GM18511 (cell line): Measurements from ENCODE around the gene ZP2.
"Not testable (repeated sequence)": the region's sequence is repeated elsewhere in the genome, so short reads cannot be mapped to it uniquely, and the experiment has no call there.

ENCODE experiments used
- ATAC-seq: cut with Tn5 transposase; IDR thresholded peaks from one replicate; pipeline ENCODE4 v1.9.1; 2021; ENCODE audit warnings: mild to moderate bottlenecking, moderate library complexity; ENCODE audit not compliant: unreplicated experiment

The ZP2 gene

DNA sequence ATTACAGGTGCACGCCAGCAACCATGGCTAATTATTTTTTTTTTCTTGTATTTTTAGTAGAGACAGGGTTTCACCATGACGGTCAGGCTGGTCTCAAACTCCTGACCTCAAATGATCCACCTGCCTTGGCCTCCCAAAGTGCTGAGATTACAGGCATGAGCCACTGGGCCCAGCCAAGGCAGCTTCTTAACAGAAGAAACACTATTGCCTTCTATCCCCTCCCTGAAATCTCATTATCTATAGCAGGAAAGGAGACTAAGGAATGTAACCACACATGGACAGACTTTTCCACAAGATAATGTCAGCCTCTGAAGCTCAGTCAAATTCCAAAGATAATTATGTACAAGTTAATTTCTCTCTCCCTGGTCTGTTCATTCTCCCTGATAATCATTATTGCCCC lies 5.7 kb upstream of the ZP2 start:
- no peak for ATAC-seq

DNA sequence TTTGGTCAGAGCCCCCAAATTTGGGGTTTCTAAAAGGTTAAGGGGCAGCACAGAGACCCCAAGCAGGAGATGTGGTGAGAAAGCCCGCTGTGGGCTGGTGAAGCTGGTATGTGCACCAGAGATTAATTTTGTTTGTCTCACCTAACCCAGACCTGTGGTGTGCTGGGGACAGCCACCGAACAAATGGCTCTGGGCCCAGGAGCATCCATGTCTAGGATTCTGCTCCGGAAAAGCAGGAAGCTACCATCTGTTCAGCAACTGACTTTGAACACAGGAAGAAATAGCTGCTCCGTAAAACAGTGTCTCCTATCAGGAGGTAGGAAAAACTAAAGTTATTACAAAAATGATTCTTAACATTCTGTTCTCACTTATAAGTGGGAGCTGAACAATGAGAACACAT lies 2.7 kb upstream of the ZP2 start:
- no peak for ATAC-seq

DNA sequence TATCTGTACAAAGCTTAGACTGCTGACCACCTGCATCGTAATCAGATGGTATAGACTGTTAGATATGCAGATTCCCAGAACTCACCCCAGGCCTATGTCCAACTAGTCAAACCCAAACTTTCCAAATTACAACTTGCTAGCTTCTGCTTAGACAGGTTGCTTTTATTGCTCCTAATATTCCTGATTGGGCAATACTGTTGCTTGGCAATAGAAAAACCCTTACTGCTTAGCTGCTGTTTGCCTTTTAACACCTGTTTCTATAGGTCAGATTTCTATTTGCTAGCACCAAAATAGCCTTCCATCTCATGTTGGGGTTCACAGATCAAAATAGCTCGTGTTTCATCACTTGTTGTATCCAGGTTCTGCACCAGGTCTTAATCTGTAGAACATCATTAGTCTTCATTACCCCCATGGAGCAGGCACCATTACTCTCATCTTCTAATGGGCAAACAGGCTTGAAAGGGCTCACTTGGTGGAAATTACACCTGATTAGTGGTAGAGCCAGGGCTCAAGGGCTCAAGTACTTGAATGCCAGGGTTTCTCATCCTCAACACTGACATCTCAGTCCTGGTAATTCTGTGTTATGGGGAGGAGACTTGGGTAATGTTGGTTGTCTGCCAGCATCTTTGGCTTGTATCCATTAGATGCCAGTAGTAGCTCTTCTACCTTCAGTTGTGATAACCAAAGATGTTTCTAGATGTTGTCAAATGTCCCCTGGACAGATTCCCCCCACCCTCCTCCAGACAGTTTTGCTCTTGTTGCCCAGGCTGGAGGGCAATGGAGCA lies 2.7 kb downstream of the ZP2 start:
- ATAC-seq: no peak

DNA sequence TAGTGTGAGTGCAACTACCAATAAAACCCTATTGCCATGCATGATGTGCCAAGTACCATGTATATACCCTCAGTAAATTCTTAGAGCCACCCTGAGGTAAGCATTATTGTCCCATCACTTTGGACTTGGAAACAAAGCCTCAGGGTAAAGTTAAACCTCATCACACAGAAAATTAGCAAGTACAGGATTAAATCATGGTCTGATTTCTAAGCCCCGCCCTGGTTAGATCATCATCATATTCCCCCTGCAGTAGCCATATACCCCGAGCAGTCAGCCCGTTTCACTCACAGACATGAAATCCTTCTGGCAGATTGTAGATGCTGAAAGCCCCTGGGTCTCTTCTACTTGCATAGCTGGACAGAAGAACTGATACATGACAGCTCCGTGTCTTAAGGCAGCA lies 4.8 kb downstream of the ZP2 start:
- no peak for ATAC-seq

DNA sequence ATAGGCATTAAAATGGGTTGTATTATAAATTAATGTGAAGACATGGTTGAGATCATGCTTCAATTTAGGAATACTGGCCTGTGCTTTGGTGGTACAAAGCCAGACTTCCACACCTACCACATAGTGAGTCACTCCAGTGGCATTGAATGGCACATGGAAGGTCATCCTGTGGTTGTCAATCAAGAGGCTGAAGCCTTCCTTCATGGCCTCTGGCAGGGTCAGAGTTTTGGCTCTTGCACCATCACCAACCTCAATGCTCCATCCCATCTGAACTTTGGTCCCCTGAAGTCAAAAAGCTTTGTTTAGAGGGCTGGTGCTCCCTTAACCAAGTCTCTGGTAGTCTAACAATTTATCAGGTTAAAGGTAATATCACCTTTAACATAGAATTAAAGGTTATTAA lies 6.1 kb downstream of the ZP2 start:
- no peak for ATAC-seq

DNA sequence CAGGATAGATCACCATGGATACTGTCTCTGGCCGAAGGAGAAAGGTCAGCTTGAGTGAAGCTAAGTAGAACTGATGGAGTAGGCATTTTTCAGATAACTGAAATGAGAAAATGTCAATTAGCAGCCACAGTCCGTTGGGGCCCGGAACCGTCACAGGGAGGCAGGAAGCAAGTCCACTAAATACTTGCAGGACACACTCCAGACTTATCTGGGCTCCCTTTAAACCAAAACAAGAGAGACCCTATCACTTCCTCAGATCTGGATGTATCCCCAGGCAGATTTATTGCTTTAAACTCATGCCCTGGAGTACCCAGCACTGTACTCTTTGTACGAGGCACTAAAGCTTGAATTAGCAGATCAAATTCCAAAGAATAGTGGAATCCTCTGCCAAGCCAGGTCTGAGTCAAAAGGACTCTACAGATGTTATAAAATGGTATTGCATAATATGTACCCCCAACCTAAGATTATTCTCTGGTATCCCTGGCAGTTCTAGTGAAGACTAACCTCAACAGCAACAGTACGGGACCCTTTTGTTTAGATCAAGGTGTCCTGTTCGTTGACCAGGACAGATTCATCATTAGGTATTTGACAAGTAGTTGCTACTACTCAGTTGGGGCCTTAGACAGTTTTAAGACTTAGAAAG lies 8.1 kb downstream of the ZP2 start:
- no peak for ATAC-seq

DNA sequence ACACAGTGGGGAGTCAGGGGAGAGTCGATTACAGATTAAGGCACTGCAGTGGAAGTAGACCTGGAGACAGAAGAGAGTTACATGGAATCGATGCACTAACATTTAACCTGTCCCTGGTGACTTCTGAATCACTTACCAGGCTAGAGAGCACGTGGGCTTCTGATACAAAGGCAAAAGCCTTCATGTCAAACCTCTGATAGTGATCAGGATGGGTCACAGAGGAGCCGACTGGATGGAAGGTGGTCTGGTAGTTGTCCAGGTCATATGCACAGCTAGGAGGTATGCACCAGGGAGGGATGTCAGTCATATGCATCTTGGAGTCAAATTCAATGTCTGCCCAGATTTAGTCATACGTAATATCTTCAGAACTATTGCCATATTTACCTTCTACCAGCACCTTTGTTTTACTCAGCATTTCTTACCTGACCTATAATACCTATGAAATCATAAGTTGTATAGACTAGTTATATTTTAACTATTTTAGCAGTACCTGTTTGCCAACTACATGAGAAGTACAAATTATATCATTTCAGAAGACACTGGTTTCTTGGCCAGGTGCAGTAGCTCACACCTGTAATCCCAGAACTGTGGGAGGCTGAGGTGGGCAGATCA lies 11.7 kb downstream of the ZP2 start:
- ATAC-seq: no peak

DNA sequence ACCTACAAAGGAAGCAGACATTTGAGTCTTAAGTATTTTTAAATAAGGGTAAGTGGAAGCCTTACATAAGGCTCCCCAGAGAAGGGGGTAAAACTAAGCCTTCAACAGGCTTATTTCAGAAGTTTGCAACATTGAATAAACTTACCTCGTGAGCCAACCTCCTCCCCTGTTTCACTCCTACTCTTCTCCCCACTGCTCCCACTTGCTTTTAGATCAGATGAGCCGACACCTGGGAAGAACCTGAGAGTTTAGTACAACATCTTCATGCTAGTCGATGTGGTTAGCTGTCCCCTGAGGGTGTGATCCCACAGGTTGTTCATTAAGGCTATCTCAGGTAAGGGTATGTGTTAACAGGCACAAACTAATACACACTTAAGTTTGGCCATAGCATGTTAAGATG lies 13.8 kb downstream of the ZP2 start:
- ATAC-seq: no peak

DNA sequence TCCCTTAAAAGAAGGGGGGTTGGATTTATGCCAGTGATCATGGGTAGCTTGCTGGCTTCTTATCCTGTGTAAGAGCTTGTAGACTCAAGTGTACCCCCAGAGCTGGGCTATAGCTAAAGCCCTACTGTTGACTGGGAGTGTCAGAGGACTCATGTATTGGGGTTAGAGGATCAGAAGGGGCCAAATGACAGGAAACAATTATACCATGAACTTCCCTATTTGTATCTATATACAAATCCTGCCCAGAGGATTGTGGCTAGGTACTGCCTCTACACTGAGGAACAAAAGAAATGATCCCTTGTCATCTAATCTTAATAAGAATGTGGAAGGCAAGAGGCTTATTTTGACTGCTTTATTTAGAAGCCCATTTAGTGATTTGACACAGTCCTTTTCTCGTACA lies 14.3 kb downstream of the ZP2 start:
- no peak for ATAC-seq

DNA sequence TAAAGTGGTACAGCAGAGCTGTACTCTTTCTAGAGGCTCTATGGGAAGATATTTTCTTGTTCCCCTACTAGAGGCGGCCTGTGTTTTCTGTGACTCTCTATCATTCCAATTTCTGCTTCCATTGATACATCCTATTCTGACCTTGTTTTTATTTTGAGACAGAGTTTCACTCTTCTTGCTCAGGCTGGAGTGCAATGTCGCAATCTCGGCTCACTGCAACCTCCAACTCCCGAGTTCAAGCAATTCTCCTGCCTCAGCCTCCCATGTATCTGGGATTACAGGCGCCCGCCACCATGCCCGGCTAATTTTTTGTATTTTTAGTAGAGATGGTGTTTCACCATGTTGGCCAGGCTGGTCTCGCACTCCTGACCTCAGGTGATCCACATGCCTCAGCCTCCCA lies 16.0 kb downstream of the ZP2 start:
- not testable (repeated sequence) for ATAC-seq

DNA sequence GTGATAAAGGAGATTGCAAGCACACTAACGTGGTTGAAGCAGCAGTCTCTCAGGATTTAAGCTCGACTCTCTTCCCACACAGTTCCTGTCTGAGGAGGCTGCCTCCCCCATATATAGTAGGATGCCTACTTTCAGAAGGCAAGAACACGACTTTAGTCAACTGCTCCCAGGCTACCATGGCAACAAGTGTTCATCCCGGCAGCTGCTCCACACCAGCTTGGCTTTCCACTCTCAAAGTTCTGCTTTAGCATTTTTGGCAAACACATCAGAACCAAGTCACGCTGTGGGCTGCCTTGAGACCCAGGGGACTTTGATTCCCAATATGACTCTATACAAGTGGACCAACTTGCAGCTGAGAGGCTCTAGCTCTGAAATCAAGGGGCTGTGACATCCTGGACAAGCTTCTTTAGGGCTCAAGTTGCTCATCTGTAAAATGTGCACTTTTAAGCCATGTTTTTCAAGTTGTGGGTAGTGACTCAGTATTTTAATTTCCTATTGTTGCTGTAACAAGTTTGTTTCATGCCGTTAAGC lies 16.5 kb downstream of the ZP2 start:
- ATAC-seq: no peak

DNA sequence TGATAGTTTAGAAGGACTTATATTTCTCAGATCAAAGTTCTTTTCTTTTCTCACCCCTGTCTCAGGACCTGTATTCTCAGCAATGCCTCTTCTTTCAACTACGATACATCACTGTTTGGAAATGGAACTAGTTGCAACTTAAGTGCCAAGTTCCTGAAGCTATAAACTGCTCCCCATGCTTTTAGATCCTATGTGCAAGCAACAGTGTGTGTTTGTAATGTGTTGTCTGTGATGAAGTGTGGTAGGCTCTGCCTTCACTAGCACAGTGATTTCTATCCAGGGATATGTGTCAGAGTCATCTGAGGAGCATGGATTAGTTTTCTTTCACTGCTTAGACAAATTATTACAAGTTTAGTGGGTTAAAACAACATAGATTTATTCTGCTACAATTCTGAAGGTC lies 18.4 kb downstream of the ZP2 start:
- ATAC-seq: no peak

DNA sequence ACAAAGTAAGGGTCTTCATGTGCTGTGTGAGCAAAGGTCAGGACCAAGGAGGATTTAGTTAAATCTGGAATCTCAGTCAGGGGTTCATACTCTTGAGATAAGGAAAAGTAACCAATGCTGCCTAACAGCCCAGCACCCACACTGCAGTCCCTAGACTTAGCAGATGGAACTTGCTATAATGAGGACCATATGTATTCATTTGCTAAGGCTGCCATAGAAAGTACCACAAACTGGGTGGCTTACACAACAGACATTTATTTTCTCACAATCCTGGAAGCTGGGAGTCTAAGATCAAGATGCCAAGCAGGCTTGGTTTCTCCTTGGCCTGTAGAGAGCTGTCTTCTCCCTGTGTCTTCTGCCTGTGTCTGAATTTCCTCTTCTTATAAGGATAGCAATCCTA lies 20.8 kb downstream of the ZP2 start:
- no peak for ATAC-seq

DNA sequence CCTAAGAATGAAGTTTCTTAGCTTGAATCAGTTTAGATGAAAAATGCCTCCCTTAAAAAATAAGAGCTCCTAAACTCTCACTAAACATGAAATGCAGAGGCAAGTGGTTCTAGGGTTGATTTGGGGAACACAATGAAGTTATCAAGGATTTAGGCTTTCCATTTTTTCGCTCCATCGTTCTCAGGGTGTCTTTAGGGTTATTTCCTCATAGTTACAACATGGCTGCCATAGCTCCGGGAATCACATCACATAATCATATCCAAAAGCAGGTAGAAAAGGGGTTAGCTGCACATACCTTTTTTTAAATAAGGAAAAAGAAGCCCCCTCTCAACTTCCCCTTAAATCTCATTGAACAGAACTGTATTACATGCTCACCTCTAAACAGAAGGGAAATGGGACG lies 21.4 kb downstream of the ZP2 start:
- ATAC-seq: no peak

DNA sequence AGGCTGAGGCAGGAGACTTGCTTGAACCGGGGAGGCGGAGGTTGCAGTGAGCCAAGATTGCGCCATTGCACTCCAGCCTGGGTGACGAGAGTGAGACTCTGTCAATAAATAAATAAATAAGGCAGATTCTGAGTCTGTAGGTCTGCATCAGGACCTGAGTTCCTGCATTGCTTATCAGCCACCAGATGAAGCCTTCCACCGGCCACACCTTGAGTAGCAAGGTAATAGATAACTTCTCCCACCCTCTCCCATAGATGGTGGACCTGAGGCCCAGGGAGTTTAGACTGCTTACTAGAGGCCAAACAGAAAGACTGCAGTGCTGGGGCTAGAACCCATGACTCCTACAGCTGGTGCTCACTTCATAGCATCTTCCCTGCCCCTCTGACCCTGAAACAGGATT lies 22.1 kb downstream of the ZP2 start:
- no peak for ATAC-seq

DNA sequence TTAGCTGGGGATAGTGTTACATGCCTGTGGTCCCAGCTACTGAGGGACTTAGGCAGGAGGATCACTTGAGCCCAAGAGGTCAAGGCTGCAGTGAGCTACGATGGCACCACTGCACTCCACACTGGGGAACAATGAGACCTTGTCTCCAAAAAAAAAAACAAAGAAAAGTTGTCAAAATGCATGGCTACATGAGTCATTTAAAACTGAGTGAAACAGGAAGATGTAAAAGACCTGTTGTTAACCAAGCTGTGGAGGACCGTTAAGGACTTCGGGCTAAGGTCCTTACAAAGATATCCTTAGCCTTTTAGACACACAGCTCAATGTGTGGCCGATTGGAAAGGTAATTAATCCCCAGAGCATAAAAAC lies 25.1 kb downstream of the ZP2 start:
- no peak for ATAC-seq

DNA sequence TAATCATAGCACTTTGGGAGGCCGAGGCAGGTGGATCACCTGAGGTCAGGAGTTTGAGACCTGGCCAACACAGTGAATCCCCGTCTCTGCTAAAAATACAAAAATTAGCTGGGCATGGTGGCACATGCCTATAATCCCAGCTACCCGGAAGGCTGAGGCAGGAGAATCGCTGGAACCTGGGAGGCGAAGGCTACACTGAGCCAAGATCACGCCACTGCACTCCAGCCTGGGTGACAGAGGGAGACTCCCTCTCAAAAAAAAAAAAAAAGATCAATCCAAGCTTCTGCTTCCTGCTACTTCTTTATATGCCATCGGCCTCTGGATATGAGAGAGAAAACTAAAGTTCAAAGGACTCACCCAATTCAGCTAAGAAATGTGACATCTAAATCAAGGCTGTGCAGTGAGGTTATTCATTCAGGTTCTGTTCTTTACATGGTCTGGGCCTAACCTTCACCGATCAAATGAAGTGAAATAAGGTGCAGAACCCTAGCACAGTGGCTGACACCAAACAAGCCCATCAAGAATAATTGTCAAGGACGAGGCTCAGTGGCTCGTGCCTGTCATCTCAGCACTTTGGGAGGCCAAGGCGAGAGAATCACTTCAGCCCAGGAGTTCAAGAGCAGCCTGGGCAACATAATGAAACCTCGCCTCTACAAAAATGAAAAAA lies 25.6 kb downstream of the ZP2 start:
- no peak for ATAC-seq

DNA sequence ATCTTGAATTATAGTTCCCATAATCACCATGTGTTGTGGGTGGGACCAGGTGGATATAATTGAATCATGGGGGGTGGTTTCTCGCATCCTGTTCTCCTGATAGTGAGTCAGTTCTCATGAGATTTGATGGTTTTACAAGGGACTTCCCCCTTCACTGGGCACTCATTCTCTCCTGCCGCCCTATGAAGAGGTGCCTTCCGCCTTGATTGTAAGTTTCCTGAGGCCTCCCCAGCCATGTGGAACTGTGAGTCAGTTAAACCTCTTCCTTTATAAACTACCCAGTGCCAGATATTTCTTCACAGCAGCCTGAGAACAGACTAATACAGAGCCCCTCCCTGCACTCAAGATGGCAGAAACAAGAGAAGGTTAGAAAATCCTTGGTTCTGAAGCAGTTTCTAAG lies 26.5 kb downstream of the ZP2 start:
- no peak for ATAC-seq

DNA sequence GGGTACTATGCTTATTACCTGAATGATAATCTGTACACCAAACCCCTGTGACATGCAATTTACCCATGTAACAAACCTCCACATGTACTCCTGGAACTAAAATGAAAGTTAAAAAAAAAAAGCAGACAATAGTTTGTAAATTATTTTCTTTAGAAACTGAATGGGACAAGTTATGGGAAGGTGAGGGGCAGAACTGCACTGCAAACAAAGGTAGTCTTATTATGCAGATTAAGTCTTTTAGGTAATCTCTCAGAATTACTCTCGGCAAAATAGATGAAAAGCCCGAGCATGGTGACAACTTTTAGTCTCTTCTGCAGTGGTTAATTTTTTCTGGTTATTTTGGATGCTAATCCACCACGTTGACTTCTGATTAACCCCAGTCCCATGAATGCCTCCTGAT lies 27.4 kb downstream of the ZP2 start:
- no peak for ATAC-seq

DNA sequence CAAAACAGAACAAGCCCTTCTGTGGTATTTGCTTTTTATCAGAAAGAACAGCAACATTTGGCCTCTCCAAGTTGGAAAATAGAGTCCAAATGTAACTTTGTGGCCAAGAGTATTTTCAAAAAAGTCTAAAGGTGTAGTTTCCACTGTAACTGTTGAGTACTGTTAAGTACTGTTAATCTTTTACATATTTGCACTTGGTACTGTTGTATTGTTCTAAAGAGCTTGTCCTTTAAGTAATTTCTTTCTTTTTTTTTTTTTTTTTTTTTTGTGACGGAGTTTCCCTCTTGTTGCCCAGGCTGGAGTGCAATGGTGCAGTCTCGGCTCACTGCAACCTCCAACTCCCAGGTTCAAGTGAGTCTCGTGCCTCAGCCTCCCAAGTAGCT lies 31.4 kb downstream of the ZP2 start:
- no peak for ATAC-seq

DNA sequence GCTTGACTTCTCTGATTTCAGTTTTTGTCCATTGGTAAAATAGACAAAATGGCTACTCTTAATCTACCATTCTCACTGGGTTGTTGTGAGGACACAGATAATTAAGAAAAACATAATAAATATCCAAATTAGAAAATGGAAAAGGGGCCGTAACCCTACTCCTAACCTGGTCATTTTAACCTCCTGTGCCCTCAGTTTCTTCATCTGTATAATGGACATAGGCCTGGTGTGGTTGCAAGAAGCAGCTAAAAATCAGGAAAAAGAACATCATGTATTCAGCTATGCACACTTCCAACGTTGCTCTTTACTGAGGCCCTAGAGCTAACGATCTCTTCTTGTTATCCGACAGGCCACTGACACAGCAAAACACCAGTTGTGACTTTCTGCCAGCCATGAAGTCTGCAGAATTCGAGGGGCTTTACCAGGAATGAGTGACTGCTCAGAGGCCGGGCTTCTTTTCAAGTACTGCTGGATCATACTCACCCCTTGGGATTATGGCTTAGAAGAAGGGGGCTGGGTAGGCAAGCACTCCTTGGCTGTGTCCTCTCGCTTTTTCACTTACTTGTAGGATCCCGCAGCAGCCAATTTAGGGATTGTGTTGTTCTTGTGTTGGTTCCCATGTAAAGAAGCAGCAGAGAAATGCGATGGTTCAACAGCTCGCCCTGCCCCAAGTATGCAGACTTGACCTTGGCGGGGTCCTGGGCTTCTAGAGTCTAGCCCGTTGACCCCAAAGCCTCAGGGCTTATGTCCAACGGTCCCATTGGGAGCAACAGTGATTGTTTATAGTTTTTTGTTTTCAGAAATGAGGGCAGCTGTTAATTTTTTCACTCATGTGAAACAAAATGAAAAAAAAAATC lies 32.0 kb downstream of the ZP2 start:
- no peak for ATAC-seq
